HCT116 (cell line): ENCODE results near the gene FANCG. TPM values are rescaled to one million over a fixed set of nuclear protein-coding genes. Genes with fewer than 3 reads are reported as not detected.

Source experiments
- ATAC-seq: fragments of 200-7000 bp; cut with Tn5 transposase; 2 replicates; pipeline ENCODE4 v1.9.1; 2020; ENCODE audit warnings: mild to moderate bottlenecking, moderate library complexity
- BruUV-seq: library from RNA; stranded (reverse); fragments of 400-500 nt; replicated peaks from 2 replicates; lab custom pipeline; 2021; lab: Mats Ljungman, UMichigan
- CTCF ChIA-PET: fragments of 300-600 bp; sonication (Branson Sonifier 250); formaldehyde crosslinking; loops from one replicate; lab custom pipeline; 2021; ENCODE audit warnings: antibody characterized with exemption; lab: Charles Lee
- POLR2A ChIA-PET: fragments of 300-600, 350-600 bp; sonication (Branson Sonifier 250); formaldehyde crosslinking; loops from one replicate; lab custom pipeline; 2021; ENCODE audit warnings: antibody characterized with exemption; lab: Charles Lee
- RAD21 ChIA-PET, 2 experiments: fragments of 300-600 bp; sonication (Branson Sonifier 250); formaldehyde crosslinking; loops; one replicate each; lab custom pipeline; 2023; ENCODE audit warnings: low total read pairs in 2 of 2; ENCODE audit not compliant: uncharacterized antibody in 2 of 2, unreplicated experiment in 2 of 2, low non-redundant PET in 1 of 2; lab: Charles Lee
- DNase-seq: peaks from one replicate; pipeline ENCODE4 v3.0.0-alpha.2; 2010; ENCODE audit warnings: low read depth, low spot score
- H2AFZ ChIP-seq: fragments of 200-600 bp; shearing (Covaris generic), sonication (generic); 2 replicates; pipeline ENCODE4 v1.6.1; 2017; ENCODE audit warnings: low read depth, mixed run types, mixed read lengths, antibody characterized with exemption, low read length; ENCODE audit not compliant: poor library complexity, severe bottlenecking
- H3K27ac ChIP-seq: 2 replicates; pipeline ENCODE4 v1.5.1; 2012; ENCODE audit warnings: low read depth, low read length
- H3K27me3 ChIP-seq: fragments of 200-600 bp; sonication (generic); 2 replicates; pipeline ENCODE4 v1.6.1; 2016; ENCODE audit warnings: mixed run types, low read length, mixed read lengths; ENCODE audit not compliant: insufficient read depth
- H3K36me3 ChIP-seq, 2 experiments: fragments of 200-500 bp in 1 of 2; fragments of 200-600 bp in 1 of 2; sonication (Bioruptor generic) in 1 of 2; sonication (generic) in 1 of 2; 2 replicates each; pipeline versions ENCODE4 v1.5.1 to v1.6.1; 2014 to 2016; ENCODE audit warnings: low read length in 2 of 2, inconsistent platforms in 1 of 2, mixed read lengths in 1 of 2, mixed run types in 1 of 2; ENCODE audit not compliant: insufficient read depth in 2 of 2, control insufficient read depth in 1 of 2
- H3K4me1 ChIP-seq, 2 experiments: fragments of 200-600 bp in 1 of 2; sonication (generic) in 1 of 2; 2 replicates each; pipeline versions ENCODE4 v1.5.1 to v1.6.1; 2012 to 2017; ENCODE audit warnings: low read length in 2 of 2, inconsistent platforms in 1 of 2, mild to moderate bottlenecking in 1 of 2, mixed read lengths in 1 of 2, mixed run types in 1 of 2, moderate library complexity in 1 of 2; ENCODE audit not compliant: insufficient read depth in 2 of 2, control insufficient read depth in 1 of 2
- H3K4me2 ChIP-seq: fragments of 200-600 bp; sonication (generic); 2 replicates; pipeline ENCODE4 v1.6.1; 2017; ENCODE audit warnings: mixed run types, low read length, mixed read lengths
- H3K4me3 ChIP-seq, 2 experiments: fragments of 200-600 bp in 1 of 2; sonication (generic) in 1 of 2; replicated peaks in 1 of 2; 2 replicates each; pipeline ENCODE4 v1.5.1; 2011 to 2016; ENCODE audit warnings: low read length in 2 of 2, control low read depth in 1 of 2, low read depth in 1 of 2, mild to moderate bottlenecking in 1 of 2, mixed read lengths in 1 of 2, mixed run types in 1 of 2
- H3K79me2 ChIP-seq: fragments of 200-600 bp; sonication (generic); 2 replicates; pipeline ENCODE4 v1.6.1; 2017; ENCODE audit warnings: mild to moderate bottlenecking, mixed run types, low read length, moderate library complexity, mixed read lengths; ENCODE audit not compliant: insufficient read depth
- H3K9ac ChIP-seq: fragments of 200-600 bp; sonication (generic); 2 replicates; pipeline ENCODE4 v1.6.1; 2016; ENCODE audit warnings: low read length, mixed read lengths
- H3K9me2 ChIP-seq: fragments of 200-600 bp; sonication (generic), shearing (Covaris generic); 2 replicates; pipeline ENCODE4 v1.6.1; 2017; ENCODE audit warnings: mixed run types, mild to moderate bottlenecking, moderate library complexity; ENCODE audit not compliant: insufficient read depth
- H3K9me3 ChIP-seq, 2 experiments: fragments of 200-500 bp in 1 of 2; fragments of 200-600 bp in 1 of 2; sonication (Bioruptor generic) in 1 of 2; sonication (generic) in 1 of 2; 2 replicates each; pipeline ENCODE4 v1.6.1; 2014 to 2017; ENCODE audit warnings: low read length in 2 of 2, mixed read lengths in 2 of 2, inconsistent platforms in 1 of 2, low read depth in 1 of 2, mild to moderate bottlenecking in 1 of 2, mixed run types in 1 of 2, moderate library complexity in 1 of 2; ENCODE audit not compliant: control insufficient read depth in 1 of 2, insufficient read depth in 1 of 2
- H4K20me1 ChIP-seq: fragments of 200-600 bp; sonication (generic), shearing (Covaris generic); 2 replicates; pipeline ENCODE4 v1.6.1; 2017; ENCODE audit warnings: mixed run types, mild to moderate bottlenecking, moderate library complexity; ENCODE audit not compliant: insufficient read depth
- CEBPB ChIP-seq: IDR thresholded peaks from 2 replicates; pipeline ENCODE4 v1.6.1; 2012; ENCODE audit warnings: low read depth
- POLR2A ChIP-seq: IDR thresholded peaks from 2 replicates; pipeline ENCODE4 v1.7.0; 2011; ENCODE audit warnings: borderline replicate concordance; ENCODE audit not compliant: insufficient read depth, insufficient read length; ENCODE audit errors: extremely low read depth
- POLR2AphosphoS5 ChIP-seq: IDR thresholded peaks from 2 replicates; pipeline ENCODE4 v1.6.1; 2011; ENCODE audit warnings: mild to moderate bottlenecking, low read depth, low read length, moderate library complexity
- RAD21 ChIP-seq: IDR thresholded peaks from 2 replicates; pipeline ENCODE4 v1.6.1; 2012; ENCODE audit warnings: low read depth, mild to moderate bottlenecking
- REST ChIP-seq: IDR thresholded peaks from 2 replicates; pipeline ENCODE4 v1.6.1; 2012; ENCODE audit warnings: low read depth
- TCF7L2 ChIP-seq: IDR thresholded peaks from 2 replicates; pipeline ENCODE4 v1.7.0; 2011; ENCODE audit warnings: borderline replicate concordance, inconsistent platforms; ENCODE audit not compliant: insufficient read depth, insufficient read length; ENCODE audit errors: extremely low read depth
- YY1 ChIP-seq: IDR thresholded peaks from 2 replicates; pipeline ENCODE4 v1.6.1; 2011; ENCODE audit warnings: low read length, low read depth, moderate library complexity, mild to moderate bottlenecking; ENCODE audit not compliant: insufficient replicate concordance; ENCODE audit errors: extremely low read depth
- ZBTB33 ChIP-seq: IDR thresholded peaks from 2 replicates; pipeline ENCODE4 v1.6.1; 2011; ENCODE audit warnings: mild to moderate bottlenecking, low read length, moderate library complexity; ENCODE audit not compliant: insufficient replicate concordance; ENCODE audit errors: extremely low read depth
- intact Hi-C: fragments of 100-400 bp; cut with micrococcal nuclease; formaldehyde crosslinking; loops from 2 replicates; pipeline ENCODE4 v1.10.0; 2022
- total RNA-seq: library from RNA; stranded (reverse); gene quantifications from one replicate; pipeline ENCODE4 v1.2.1, GENCODE V29; 2021; ENCODE audit not compliant: unreplicated experiment

Gene FANCG
- total RNA-seq, 1 experiment from 2014 or later: 82.3 TPM

- H3K79me2 ChIP-seq: peaks cover 64% of the 10 kb centered on the region
These were observed 7.1 kb downstream of the FANCG start, which contains the start of gene VCP for GRCh38 chr9:35072461-35073278. Gene VCP (minus strand): TSS chr9:35072625. CDS start chr9:35072353, 272 bp downstream.

More at GRCh38 chr9:35072461-35073278, 7.1 kb downstream of the FANCG start, which contains the start of gene VCP:
- Histone ChIP-seq H3K4me3 (peak within 1 kb of the TSS; percentile 92 to 95), H3K27me3 (no peaks in the 10 kb centered on the region), H3K9me2 (no peaks in the 10 kb centered on the region), H3K27ac (peak within 1 kb of the TSS; percentile 100), H4K20me1 (peaks cover 24% of the 10 kb centered on the region; the same call in 1 of the 2 replicates), H3K9me3 (no peaks in the 10 kb centered on the region), H3K9ac (peak within 1 kb of the TSS; percentile 97), H3K36me3 (peaks cover 11 to 60% of the 10 kb centered on the region in 2 experiments; a peak in 3 of 4 replicates), H3K4me2 (peak within 1 kb of the TSS; percentile 81), H3K4me1 (peaks cover 11 to 24% of the 10 kb centered on the region in 2 experiments), H2AFZ (no peak within 1 kb of the TSS)
- TF ChIP-seq CEBPB (no peak), POLR2A (peak; percentile 82), YY1 (no peak), ZBTB33 (no peak), REST (no peak), RAD21 (no peak), TCF7L2 (no peak), POLR2AphosphoS5 (peak; percentile 89)
- DNase-seq (peak; percentile 99), ATAC-seq (peak; percentile 89)
- CTCF ChIA-PET: interaction anchor here (0.5 to 2.9 kb wide), 7 partner anchors 22 to 1259 kb away, joined by 3 to 13 read pairs (median 3); partner anchors contain the start of genes ATOSB, DNAJB5 and PIGO
- BruUV-seq: TSS peak; percentile 89
- POLR2A ChIA-PET: interaction anchor here (0.6 to 1.8 kb wide), 10 partner anchors 8 to 618 kb away, joined by 3 to 11 read pairs (median 4); partner anchors contain the start of genes ATOSB and FANCG
- RAD21 ChIA-PET: no interaction called here
- intact Hi-C loops: loop anchor here (2.0 kb wide), 1 partner anchor 38 kb away; no protein-coding TSS in a partner anchor
